NAMALWA (cell line): ENCODE results near the gene LARGE1.

Experiments used
- DNase-seq: peaks from one replicate; pipeline ENCODE4 v3.0.0-alpha.2; 2015; ENCODE audit warnings: low spot score

Gene LARGE1

GRCh38 chr22:33920197-33920540 is at the start of gene LARGE1:
Gene LARGE1, minus strand, starts transcription at chr22:33920476.
- peak; percentile 29 for DNase-seq

GRCh38 chr22:33969045-33969444 is 48.8 kb upstream of the LARGE1 start:
- DNase-seq: no peak

- no peak for DNase-seq
Observed at GRCh38 chr22:33964121-33964520, 43.8 kb upstream of the LARGE1 start.

GRCh38 chr22:33962409-33962808 is 42.1 kb upstream of the LARGE1 start:
- no peak for DNase-seq

- peak; percentile 6 for DNase-seq
Observed at GRCh38 chr22:33958741-33959140, 38.5 kb upstream of the LARGE1 start.

- no peak for DNase-seq
Observed at GRCh38 chr22:33957086-33957485, 36.8 kb upstream of the LARGE1 start.

GRCh38 chr22:33952776-33953175 is 32.5 kb upstream of the LARGE1 start:
- DNase-seq: no peak

GRCh38 chr22:33940741-33941140 is 20.5 kb upstream of the LARGE1 start:
- DNase-seq: no peak

- no peak for DNase-seq
Observed at GRCh38 chr22:33932997-33933396, 12.7 kb upstream of the LARGE1 start.

- DNase-seq: no peak
Observed at GRCh38 chr22:33931406-33931805, 11.1 kb upstream of the LARGE1 start.

- no peak for DNase-seq
Observed at GRCh38 chr22:33927752-33928151, 7.5 kb upstream of the LARGE1 start.

- no peak for DNase-seq
Observed at GRCh38 chr22:33925194-33925593, 4.9 kb upstream of the LARGE1 start.

- DNase-seq: peak; percentile 87
Observed at GRCh38 chr22:33923660-33924246, 3.5 kb upstream of the LARGE1 start.

GRCh38 chr22:33923033-33923432 is 2.8 kb upstream of the LARGE1 start:
- peak; percentile 22 for DNase-seq

- DNase-seq: peak; percentile 54
Observed at GRCh38 chr22:33922349-33922681, 2.0 kb upstream of the LARGE1 start.

- peak; percentile 73 for DNase-seq
Observed at GRCh38 chr22:33921525-33922348, 1.5 kb upstream of the LARGE1 start.

- DNase-seq: peak; percentile 94
Observed at GRCh38 chr22:33920927-33921524, 750 bp upstream of the LARGE1 start.

GRCh38 chr22:33919391-33920196 is 682 bp downstream of the LARGE1 start:
- peak; percentile 68 for DNase-seq

- peak; percentile 18 for DNase-seq
Observed at GRCh38 chr22:33918676-33919365, 1.5 kb downstream of the LARGE1 start.

- peak; percentile 79 for DNase-seq
Observed at GRCh38 chr22:33917744-33918406, 2.4 kb downstream of the LARGE1 start.

GRCh38 chr22:33914699-33915098 is 5.6 kb downstream of the LARGE1 start:
- no peak for DNase-seq
